ENCODE measurements around the gene ATP2B2. TPM values are rescaled to one million over a fixed set of nuclear protein-coding genes. Genes with fewer than 3 reads are reported as not detected.

ATP2B2 gene
- total RNA-seq, 2 experiments from 2014 or later: not detected

- ChIA-PET POLR2A (no interaction called here), CTCF (no interaction called here)
- Mint-ChIP-seq H3K9me3 (ENCODE audit: insufficient read depth) (no peaks in the 10 kb centered on the region), H3K4me1 (ENCODE audit: low read depth) (no peaks in the 10 kb centered on the region), H3K36me3 (ENCODE audit: low read depth) (no peaks in the 10 kb centered on the region), H3K4me3 (no peak overlapping the region), H3K27me3 (ENCODE audit: low read depth) (peaks cover 40% of the 10 kb centered on the region), H3K27ac (no peak overlapping the region)
- DNase-seq (no peak), ATAC-seq (no peak)
These were observed 21.0 kb upstream of the ATP2B2 start for GRCh38 chr3:10526366-10526765.

- POLR2A ChIA-PET: no interaction called here
- CTCF ChIA-PET: no interaction called here
- Mint-ChIP-seq H3K27ac (no peak overlapping the region), H3K4me3 (no peak overlapping the region), H3K4me1 (ENCODE audit: low read depth) (no peaks in the 10 kb centered on the region), H3K27me3 (ENCODE audit: low read depth) (peaks cover 44% of the 10 kb centered on the region), H3K36me3 (ENCODE audit: low read depth) (no peaks in the 10 kb centered on the region), H3K9me3 (ENCODE audit: insufficient read depth) (no peaks in the 10 kb centered on the region)
- DNase-seq (no peak), ATAC-seq (no peak)
These were observed 19.5 kb upstream of the ATP2B2 start for GRCh38 chr3:10524799-10525301.

- POLR2A ChIA-PET: no interaction called here
- Mint-ChIP-seq H3K4me1 (ENCODE audit: low read depth) (no peaks in the 10 kb centered on the region), H3K36me3 (ENCODE audit: low read depth) (no peaks in the 10 kb centered on the region), H3K27me3 (ENCODE audit: low read depth) (peaks cover 44% of the 10 kb centered on the region), H3K27ac (no peak overlapping the region), H3K9me3 (ENCODE audit: insufficient read depth) (no peaks in the 10 kb centered on the region), H3K4me3 (no peak overlapping the region)
- DNase-seq (no peak), ATAC-seq (no peak)
- CTCF ChIA-PET: no interaction called here
These were observed 18.9 kb upstream of the ATP2B2 start for GRCh38 chr3:10524270-10524669.

GRCh38 chr3:10523561-10523960 lies 18.2 kb upstream of the ATP2B2 start:
- CTCF ChIA-PET: no interaction called here
- H3K4me3 Mint-ChIP-seq: no peak overlapping the region
- POLR2A ChIA-PET: no interaction called here

GRCh38 chr3:10522646-10523303 lies 17.4 kb upstream of the ATP2B2 start:
- H3K27me3 Mint-ChIP-seq (ENCODE audit: low read depth): peaks cover 44% of the 10 kb centered on the region
- H3K4me1 Mint-ChIP-seq (ENCODE audit: low read depth): no peaks in the 10 kb centered on the region
- no peaks in the 10 kb centered on the region for H3K36me3 Mint-ChIP-seq (ENCODE audit: low read depth)
- H3K27ac Mint-ChIP-seq: no peak overlapping the region
- ATAC-seq (no peak), DNase-seq (no peak)
- no peak overlapping the region for H3K4me3 Mint-ChIP-seq
- H3K9me3 Mint-ChIP-seq (ENCODE audit: insufficient read depth): no peaks in the 10 kb centered on the region
- POLR2A ChIA-PET: no interaction called here
- CTCF ChIA-PET: no interaction called here

More at GRCh38 chr3:10523561-10523960, 18.2 kb upstream of the ATP2B2 start:
- ATAC-seq (no peak), DNase-seq (no peak)
- no peak overlapping the region for H3K27ac Mint-ChIP-seq
- no peaks in the 10 kb centered on the region for H3K36me3 Mint-ChIP-seq (ENCODE audit: low read depth)
- H3K27me3 Mint-ChIP-seq (ENCODE audit: low read depth): peaks cover 44% of the 10 kb centered on the region
- H3K9me3 Mint-ChIP-seq (ENCODE audit: insufficient read depth): no peaks in the 10 kb centered on the region
- no peaks in the 10 kb centered on the region for H3K4me1 Mint-ChIP-seq (ENCODE audit: low read depth)

GRCh38 chr3:10521772-10522441 lies 16.5 kb upstream of the ATP2B2 start:
- Mint-ChIP-seq H3K36me3 (ENCODE audit: low read depth) (no peaks in the 10 kb centered on the region), H3K4me1 (ENCODE audit: low read depth) (no peaks in the 10 kb centered on the region), H3K27ac (no peak overlapping the region), H3K4me3 (no peak overlapping the region), H3K27me3 (ENCODE audit: low read depth) (peaks cover 44% of the 10 kb centered on the region), H3K9me3 (ENCODE audit: insufficient read depth) (no peaks in the 10 kb centered on the region)
- ChIA-PET POLR2A (no interaction called here), CTCF (no interaction called here)
- ATAC-seq (no peak), DNase-seq (no peak)

GRCh38 chr3:10520072-10520471 lies 14.7 kb upstream of the ATP2B2 start:
- Mint-ChIP-seq H3K27me3 (ENCODE audit: low read depth) (peaks cover 37% of the 10 kb centered on the region), H3K4me3 (no peak overlapping the region), H3K4me1 (ENCODE audit: low read depth) (no peaks in the 10 kb centered on the region), H3K27ac (no peak overlapping the region), H3K36me3 (ENCODE audit: low read depth) (no peaks in the 10 kb centered on the region), H3K9me3 (ENCODE audit: insufficient read depth) (no peaks in the 10 kb centered on the region)
- no peak for ATAC-seq
- DNase-seq: no peak
- ChIA-PET POLR2A (no interaction called here), CTCF (no interaction called here)

GRCh38 chr3:10519236-10519635 lies 13.8 kb upstream of the ATP2B2 start:
- CTCF ChIA-PET: no interaction called here
- DNase-seq (no peak), ATAC-seq (no peak)
- no peak overlapping the region for H3K4me3 Mint-ChIP-seq
- no peak overlapping the region for H3K27ac Mint-ChIP-seq
- POLR2A ChIA-PET: no interaction called here
- no peaks in the 10 kb centered on the region for H3K9me3 Mint-ChIP-seq (ENCODE audit: insufficient read depth)
- H3K27me3 Mint-ChIP-seq (ENCODE audit: low read depth): peaks cover 31% of the 10 kb centered on the region
- no peaks in the 10 kb centered on the region for H3K4me1 Mint-ChIP-seq (ENCODE audit: low read depth)
- no peaks in the 10 kb centered on the region for H3K36me3 Mint-ChIP-seq (ENCODE audit: low read depth)

GRCh38 chr3:10518506-10519150 lies 13.2 kb upstream of the ATP2B2 start:
- H3K9me3 Mint-ChIP-seq (ENCODE audit: insufficient read depth): no peaks in the 10 kb centered on the region
- CTCF ChIA-PET: no interaction called here
- H3K27ac Mint-ChIP-seq: no peak overlapping the region
- POLR2A ChIA-PET: no interaction called here
- H3K27me3 Mint-ChIP-seq (ENCODE audit: low read depth): peaks cover 24% of the 10 kb centered on the region
- DNase-seq (no peak), ATAC-seq (no peak)
- no peaks in the 10 kb centered on the region for H3K4me1 Mint-ChIP-seq (ENCODE audit: low read depth)
- no peaks in the 10 kb centered on the region for H3K36me3 Mint-ChIP-seq (ENCODE audit: low read depth)
- no peak overlapping the region for H3K4me3 Mint-ChIP-seq

- H3K4me3 Mint-ChIP-seq: no peak overlapping the region
- ChIA-PET CTCF (no interaction called here), POLR2A (no interaction called here)
- H3K36me3 Mint-ChIP-seq (ENCODE audit: low read depth): no peaks in the 10 kb centered on the region
- ATAC-seq: no peak
- H3K4me1 Mint-ChIP-seq (ENCODE audit: low read depth): no peaks in the 10 kb centered on the region
- no peak overlapping the region for H3K27ac Mint-ChIP-seq
- DNase-seq: no peak
- no peaks in the 10 kb centered on the region for H3K9me3 Mint-ChIP-seq (ENCODE audit: insufficient read depth)
- H3K27me3 Mint-ChIP-seq (ENCODE audit: low read depth): peaks cover 14% of the 10 kb centered on the region
These were observed 12.2 kb upstream of the ATP2B2 start for GRCh38 chr3:10517627-10518026.

GRCh38 chr3:10516544-10517452 lies 11.4 kb upstream of the ATP2B2 start:
- Mint-ChIP-seq H3K27ac (no peak overlapping the region), H3K9me3 (ENCODE audit: insufficient read depth) (no peaks in the 10 kb centered on the region), H3K36me3 (ENCODE audit: low read depth) (no peaks in the 10 kb centered on the region), H3K4me1 (ENCODE audit: low read depth) (no peaks in the 10 kb centered on the region), H3K27me3 (ENCODE audit: low read depth) (peaks cover 9% of the 10 kb centered on the region), H3K4me3 (no peak overlapping the region)
- CTCF ChIA-PET: no interaction called here
- POLR2A ChIA-PET: no interaction called here
- DNase-seq: no peak
- no peak for ATAC-seq

Measured in activated CD8-positive, alpha-beta T cell treated with anti-CD3 and anti-CD28 coated beads, Interleukin-2, amount 10 ng/mL, durations not matched to agents 7 days and 5 days (primary cell).